Heart left ventricle (tissue), 16 donors: ENCODE results near the gene TMEM184B. TPM values are rescaled to one million over a fixed set of nuclear protein-coding genes. Genes with fewer than 3 reads are reported as not detected.

Experiments
- ATAC-seq, 4 donors: fragments of 200-7000 bp; cut with Tn5 transposase; one replicate each; pipeline ENCODE4 v1.9.1; 2020 to 2022; ENCODE audit warnings: moderate library complexity in 4 of 4, mild to moderate bottlenecking in 3 of 4, moderate number of reproducible peaks in 1 of 4
- DNase-seq, 5 donors: peaks; one replicate each; pipeline ENCODE4 v3.0.0-alpha.2; 2020
- H3K27ac ChIP-seq, 12 donors: fragments of 200-600 bp; sonication (generic) in 4 of 12; one replicate each; pipeline versions ENCODE4 v1.5.0 to v1.8.0; 2016 to 2022; ENCODE audit warnings: mild to moderate bottlenecking in 2 of 12
- H3K27me3 ChIP-seq, 9 donors: fragments of 200-600 bp; sonication (generic) in 2 of 9; one replicate each; pipeline versions ENCODE4 v1.5.1 to v1.8.0; 2016 to 2022; ENCODE audit warnings: mild to moderate bottlenecking in 3 of 9
- H3K36me3 ChIP-seq, 9 donors: fragments of 200-600 bp; sonication (generic) in 2 of 9; one replicate each; pipeline versions ENCODE4 v1.5.0 to v1.8.0; 2018 to 2022; ENCODE audit warnings: mild to moderate bottlenecking in 2 of 9
- H3K4me1 ChIP-seq, 12 donors: fragments of 200-600 bp; sonication (generic) in 4 of 12; one replicate each; pipeline versions ENCODE4 v1.5.0 to v1.8.0; 2016 to 2022; ENCODE audit warnings: mild to moderate bottlenecking in 3 of 12
- H3K4me3 ChIP-seq, 12 donors: fragments of 200-600 bp; sonication (generic) in 4 of 12; one replicate each; pipeline versions ENCODE4 v1.5.0 to v1.8.0; 2017 to 2022; ENCODE audit warnings: mild to moderate bottlenecking in 9 of 12, moderate library complexity in 4 of 12
- H3K9me3 ChIP-seq, 12 donors: fragments of 200-600 bp; sonication (generic) in 4 of 12; one replicate each; pipeline versions ENCODE4 v1.5.0 to v1.8.0; 2016 to 2022; ENCODE audit warnings: mild to moderate bottlenecking in 1 of 12
- CTCF ChIP-seq, 12 donors: fragments of 200-600 bp; sonication (generic) in 4 of 12; IDR thresholded peaks; one replicate each; pipeline versions ENCODE4 v1.5.0 to v1.8.0; 2018 to 2022; ENCODE audit warnings: antibody characterized with exemption in 12 of 12, mild to moderate bottlenecking in 5 of 12
- POLR2A ChIP-seq, 2 donors: fragments of 450-650 bp; IDR thresholded peaks; one replicate each; pipeline ENCODE4 v1.6.1; 2017; ENCODE audit warnings: antibody characterized with exemption in 2 of 2, mild to moderate bottlenecking in 2 of 2, moderate library complexity in 2 of 2
- WGBS, 4 donors: extraction: QIAGEN DNeasy Blood & Tissue Kit in 2 of 4; methylation state at CpG; one replicate each; pipeline versions ENCODE4 v1.1.5 to v1.1.7; 2013 to 2018; 5-methylcytosine and 5-hydroxymethylcytosine counted together
- intact Hi-C, 10 donors: fragments of 100-400 bp; cut with DNase I; formaldehyde crosslinking; loops; one replicate each; pipeline versions ENCODE4 v1.11.1 to v1.14.2; 2022
- polyA plus RNA-seq, 2 donors: library from polyadenylated mRNA; stranded (reverse); fragments of 200-250 nt; gene quantifications; one replicate each; pipeline ENCODE4 v1.2.3, GENCODE V29; 2013
- total RNA-seq, 9 donors: library from RNA; depleted of rRNA in 2 of 9; stranded (reverse); fragments of >200 nt in 2 of 9; fragmentation: NEBNext Ultra II Directional in 3 of 9; extraction: Animal tissue kit (Norgen Biotek cat#: 25700) in 3 of 9; gene quantifications; one replicate each; pipeline versions ENCODE4 v1.1.0 to v1.2.4, GENCODE V29; 2016 to 2023
- donor health status: ischemic (EF 13 %, LVEDD 7.1; RV severe dilation, severe dysfunction).
- donor health status: healthy with polysubstance abuse.
- donor health status: DM: no; HTN: yes; CAD: no.
- donor health status: DM: no; HTN: no; CAD: no.
- donor health status: ischemic (EF 25% LVEDD 6.9; RV normal size, moderate dysfunction).
- donor health status: ischemic (EF 25% LVEDD 5.7; RV mildly dilated, moderate dysfunction).
- donor health status: healthy.
- donor health status: DM: yes; HTN: yes; CAD: no.
- donor health status: ischemic (EF 35%, LVEDD 5.7; RV mildly dilated, moderate dysfunction).
- donor health status: nonischemic (EF 11% LVEDD 7.7; RV severe dilation, severe dysfunction).
- donor health status: DM: yes; HTN: yes; CAD: no.
- donor health status: PGD.
- donor health status: ischemic (EF 29% LVEDD 5.4; RV normal size, mild dysfunction).
- donor health status: nonischemic (EF 23%, LVEDD 6.1; RV moderate dilation, normal function).

Gene TMEM184B
- total and polyA plus RNA-seq, 11 donors = 19.5 to 103 (median 47.0) TPM

- Histone ChIP-seq H3K27me3 (no peaks in the 10 kb centered on the region), H3K27ac (no peak overlapping the region), H3K9me3 (no peaks in the 10 kb centered on the region), H3K4me1 (peaks cover 0 to 1% (median 0%) of the 10 kb centered on the region in 12 donors), H3K4me3 (no peak overlapping the region), H3K36me3 (no peaks in the 10 kb centered on the region)
- 71 to 77% (median 75%) methylated on average over 10 of the region's 10 CpGs for WGBS, 4 donors
- intact Hi-C loops = no loop called here
- TF ChIP-seq CTCF (IDR thresholded peaks at IDR 0.05) (no peak), POLR2A (IDR thresholded peaks at IDR 0.05) (no peak)
- ATAC-seq = no peak
- DNase-seq = no peak
These were observed 85.2 kb downstream of the TMEM184B start for GRCh38 chr22:38187413-38188212.

- TF ChIP-seq CTCF (IDR thresholded peaks at IDR 0.05) = no peak
- no peak for TF ChIP-seq POLR2A (IDR thresholded peaks at IDR 0.05)
These were observed 86.4 kb downstream of the TMEM184B start for GRCh38 chr22:38186429-38186828.

GRCh38 chr22:38184788-38185187 lies 88.0 kb downstream of the TMEM184B start:
- no peak for TF ChIP-seq CTCF (IDR thresholded peaks at IDR 0.05)
- ATAC-seq (no peak), DNase-seq (no peak)
- no peaks in the 10 kb centered on the region for H3K9me3 ChIP-seq
- peaks cover 0 to 23% (median 11%) of the 10 kb centered on the region in 12 donors for H3K4me1 ChIP-seq
- no peak overlapping the region for H3K27ac ChIP-seq
- no peaks in the 10 kb centered on the region for H3K27me3 ChIP-seq
- no peak overlapping the region for H3K4me3 ChIP-seq
- no peaks in the 10 kb centered on the region for H3K36me3 ChIP-seq
- intact Hi-C loops = no loop called here
- WGBS, 4 donors = 73 to 80% (median 76%) methylated on average over 7 of the region's 7 CpGs

More at GRCh38 chr22:38186429-38186828, 86.4 kb downstream of the TMEM184B start:
- ATAC-seq (no peak), DNase-seq (no peak)
- no peak overlapping the region for H3K4me3 ChIP-seq
- H3K36me3 ChIP-seq = no peaks in the 10 kb centered on the region
- peaks cover 0 to 9% (median 0%) of the 10 kb centered on the region in 12 donors for H3K4me1 ChIP-seq
- no peaks in the 10 kb centered on the region for H3K27me3 ChIP-seq
- WGBS, 4 donors = 47 to 61% (median 53%) methylated on average over 5 of the region's 5 CpGs
- no peak overlapping the region for H3K27ac ChIP-seq
- H3K9me3 ChIP-seq = no peaks in the 10 kb centered on the region
- intact Hi-C loops = no loop called here

GRCh38 chr22:38181453-38182200 lies 91.2 kb downstream of the TMEM184B start, which contains the start of gene PLA2G6:
PLA2G6 (minus strand) TSS chr22:38181830; CDS start chr22:38169426, 12,404 bp downstream.
- no peaks in the 10 kb centered on the region for H3K9me3 ChIP-seq
- peak; percentile 96 to 97 (median 96) for ATAC-seq
- peak; percentile 99 for DNase-seq
- peaks cover 3 to 54% (median 23%) of the 10 kb centered on the region in 12 donors for H3K4me1 ChIP-seq
- H3K36me3 ChIP-seq = no peaks in the 10 kb centered on the region
- TF ChIP-seq CTCF (IDR thresholded peaks at IDR 0.05) = no peak
- peak in 1 of 2 donors; percentile 59 for TF ChIP-seq POLR2A (IDR thresholded peaks at IDR 0.05)
- H3K4me3 ChIP-seq = peak within 1 kb of the TSS; percentile 48 to 79 (median 64)
- peak within 1 kb of the TSS; percentile 75 to 98 (median 90) for H3K27ac ChIP-seq
- WGBS, 4 donors = 1% methylated on average over 33 to 48 of the region's 48 CpGs
- H3K27me3 ChIP-seq = no peaks in the 10 kb centered on the region
- intact Hi-C loops = loop anchor here in 1 of 10 donors (1.0 kb wide), 1 partner anchor 20 kb away; the partner anchor contains the start of gene MAFF
